ENCODE results near the gene SIMC1.

DNA sequence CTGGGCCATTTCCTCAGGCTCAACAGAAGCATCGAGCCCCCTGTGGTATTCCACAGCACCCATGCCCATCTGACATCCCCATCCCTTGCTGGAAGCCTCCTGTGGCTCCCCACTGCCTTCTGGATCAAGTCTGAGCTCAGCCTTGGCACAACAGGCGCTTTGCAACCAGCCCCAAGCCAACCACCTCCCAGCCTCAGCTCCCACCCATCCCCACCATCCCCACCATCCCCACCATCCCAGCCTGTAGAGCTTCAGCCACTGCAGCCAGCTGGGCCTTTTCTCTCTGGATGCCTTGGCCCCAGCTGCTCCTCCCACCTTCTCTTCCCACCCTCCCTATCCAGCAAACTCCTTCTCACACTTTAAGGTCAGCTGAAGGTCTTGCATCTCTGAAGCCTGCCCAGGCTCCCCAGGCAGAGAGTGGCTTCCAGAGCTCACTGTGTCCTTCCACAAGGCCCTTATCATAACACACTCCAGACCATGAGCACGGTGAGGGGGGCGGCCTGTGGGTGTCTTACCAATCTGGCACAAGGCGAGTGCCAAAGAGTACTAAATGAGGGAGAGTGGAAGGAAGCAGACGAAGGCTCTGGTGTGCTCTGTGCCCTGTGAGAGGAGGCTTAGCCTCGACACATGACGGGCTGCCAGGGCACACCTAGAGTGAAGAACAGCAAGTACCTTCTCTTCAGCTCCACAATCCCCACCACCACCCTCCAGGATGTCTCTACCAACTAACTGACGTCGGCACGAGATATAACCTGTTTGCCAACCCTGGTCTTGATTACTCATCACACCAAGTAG lies 156.9 kb downstream of the SIMC1 start:
- TF ChIP-seq CTCF (IDR thresholded peaks at IDR 0.05), result no peak
- TF ChIP-seq, protein P1, sequence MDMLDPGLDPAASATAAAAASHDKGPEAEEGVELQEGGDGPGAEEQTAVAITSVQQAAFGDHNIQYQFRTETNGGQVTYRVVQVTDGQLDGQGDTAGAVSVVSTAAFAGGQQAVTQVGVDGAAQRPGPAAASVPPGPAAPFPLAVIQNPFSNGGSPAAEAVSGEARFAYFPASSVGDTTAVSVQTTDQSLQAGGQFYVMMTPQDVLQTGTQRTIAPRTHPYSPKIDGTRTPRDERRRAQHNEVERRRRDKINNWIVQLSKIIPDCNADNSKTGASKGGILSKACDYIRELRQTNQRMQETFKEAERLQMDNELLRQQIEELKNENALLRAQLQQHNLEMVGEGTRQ (CRISPR knock-in tag; IDR thresholded peaks at IDR 0.05), result no peak
- TF ChIP-seq TEAD1 (CRISPR knock-in tag; IDR thresholded peaks at IDR 0.05), result no peak
- no peak for TF ChIP-seq JUN (CRISPR knock-in tag; IDR thresholded peaks at IDR 0.05)
